Raji (cell line): ENCODE measurements around the gene NRL.

Source experiments
- POLR2A ChIP-seq: IDR thresholded peaks from 2 replicates; pipeline ENCODE4 v1.6.1; 2011; ENCODE audit warnings: low read depth, low read length, control low read depth; ENCODE audit not compliant: insufficient read depth

The NRL gene

GRCh38 chr14:24051176-24051788 lies 63.5 kb downstream of the NRL start:
- TF ChIP-seq POLR2A = no peak

GRCh38 chr14:24042746-24043145 lies 72.0 kb downstream of the NRL start:
- no peak for TF ChIP-seq POLR2A

GRCh38 chr14:24040692-24041091 lies 74.1 kb downstream of the NRL start:
- TF ChIP-seq POLR2A = no peak

- no peak for TF ChIP-seq POLR2A
Measured at GRCh38 chr14:24038686-24039085, 76.1 kb downstream of the NRL start.

GRCh38 chr14:24037658-24038037 lies 77.1 kb downstream of the NRL start:
- no peak for TF ChIP-seq POLR2A

GRCh38 chr14:24036169-24036962 lies 78.4 kb downstream of the NRL start:
- TF ChIP-seq POLR2A = peak; percentile 51

- TF ChIP-seq POLR2A = no peak
Measured at GRCh38 chr14:24032727-24033418, 81.9 kb downstream of the NRL start.
